WI38 (cell line): ENCODE measurements around the gene ZNF786.

Source experiments
- H3K4me3 ChIP-seq: 2 replicates; pipeline ENCODE4 v1.5.1; 2011; ENCODE audit warnings: low read depth, mild to moderate bottlenecking, control low read depth, low read length
- CTCF ChIP-seq: IDR thresholded peaks from 2 replicates; pipeline ENCODE4 v1.5.1; 2012; ENCODE audit warnings: low read depth, mild to moderate bottlenecking, control low read depth, low read length

Gene ZNF786

GRCh38 chr7:149028346-149029109 lies 62.0 kb downstream of the ZNF786 start, which contains the start of gene PDIA4:
TSS of gene PDIA4 (minus strand) at chr7:149028505. CDS start at chr7:149028408, 97 bp downstream.
- peak within 1 kb of the TSS; percentile 87 for H3K4me3 ChIP-seq
- TF ChIP-seq CTCF: no peak

GRCh38 chr7:149027611-149028345 lies 62.7 kb downstream of the ZNF786 start:
- peak overlapping the region; percentile 87 for H3K4me3 ChIP-seq

GRCh38 chr7:149027055-149027454 lies 63.5 kb downstream of the ZNF786 start:
- peak overlapping the region; percentile 87 for H3K4me3 ChIP-seq
- no peak for TF ChIP-seq CTCF

More at GRCh38 chr7:149027611-149028345, 62.7 kb downstream of the ZNF786 start:
- no peak for TF ChIP-seq CTCF

GRCh38 chr7:149023662-149024061 lies 66.9 kb downstream of the ZNF786 start:
- H3K4me3 ChIP-seq: no peak overlapping the region
- TF ChIP-seq CTCF: no peak

GRCh38 chr7:149022756-149023360 lies 67.7 kb downstream of the ZNF786 start:
- TF ChIP-seq CTCF: no peak
- no peak overlapping the region for H3K4me3 ChIP-seq

- no peak overlapping the region for H3K4me3 ChIP-seq
- TF ChIP-seq CTCF: no peak
Measured at GRCh38 chr7:149021725-149022062, 68.8 kb downstream of the ZNF786 start.

- no peak for TF ChIP-seq CTCF
- H3K4me3 ChIP-seq: no peak overlapping the region
Measured at GRCh38 chr7:149020483-149020882, 70.0 kb downstream of the ZNF786 start.
